Natural killer cell (primary cell): ENCODE results near the gene CUX1. TPM values are rescaled to one million over a fixed set of nuclear protein-coding genes. Genes with fewer than 3 reads are reported as not detected.
"Not testable (repeated sequence)": the region's sequence is repeated elsewhere in the genome, so short reads cannot be mapped to it uniquely, and the experiment has no call there.

ENCODE experiments used
- ATAC-seq, 3 donors: fragments of 150-1000 bp in 2 of 3; fragments of 200-7000 bp in 1 of 3; cut with Tn5 transposase; 1 replicate in 1 of 3; 2 replicates in 2 of 3; pipeline ENCODE4 v1.10.0; 2021; ENCODE audit warnings: mild to moderate bottlenecking in 2 of 3, moderate library complexity in 2 of 3
- DNase-seq, 2 donors: peaks; one replicate each; pipeline versions ENCODE4 v3.0.0 to v3.0.0-alpha.2; 2013 to 2021; ENCODE audit warnings: mixed read lengths in 1 of 2
- H3K27ac ChIP-seq: one replicate; pipeline ENCODE4 v1.5.1; 2013; ENCODE audit warnings: mild to moderate bottlenecking, low read length
- H3K27me3 ChIP-seq: one replicate; pipeline ENCODE4 v1.6.1; 2013; ENCODE audit warnings: low read length; ENCODE audit not compliant: control insufficient read depth, insufficient read depth
- H3K36me3 ChIP-seq: one replicate; pipeline ENCODE4 v1.6.1; 2013; ENCODE audit warnings: low read length; ENCODE audit not compliant: control insufficient read depth, insufficient read depth
- H3K4me1 ChIP-seq: one replicate; pipeline ENCODE4 v1.6.1; 2013; ENCODE audit warnings: low read length; ENCODE audit not compliant: control insufficient read depth, insufficient read depth
- H3K4me3 ChIP-seq: one replicate; pipeline ENCODE4 v1.5.1; 2013; ENCODE audit warnings: low read length
- H3K9me3 ChIP-seq: one replicate; pipeline ENCODE4 v1.6.1; 2013; ENCODE audit warnings: low read length; ENCODE audit not compliant: control insufficient read depth, insufficient read depth
- H3K27ac Mint-ChIP-seq, 2 donors: one replicate each; pipeline ENCODE4 v1.8.0; 2022; ENCODE audit warnings: mild to moderate bottlenecking in 2 of 2, mixed read lengths in 2 of 2, moderate library complexity in 1 of 2
- H3K27me3 Mint-ChIP-seq, 2 donors: one replicate each; pipeline ENCODE4 v1.8.0; 2022; ENCODE audit warnings: low read depth in 2 of 2, mixed read lengths in 2 of 2
- H3K36me3 Mint-ChIP-seq: one replicate; pipeline ENCODE4 v1.8.0; 2022; ENCODE audit warnings: mixed read lengths
- H3K4me1 Mint-ChIP-seq, 2 donors: one replicate each; pipeline ENCODE4 v1.8.0; 2022; ENCODE audit warnings: mixed read lengths in 2 of 2
- H3K4me3 Mint-ChIP-seq: one replicate; pipeline ENCODE4 v1.8.0; 2022; ENCODE audit warnings: mild to moderate bottlenecking, moderate library complexity, mixed read lengths
- H3K9me3 Mint-ChIP-seq, 2 donors: one replicate each; pipeline ENCODE4 v1.8.0; 2022; ENCODE audit warnings: mixed read lengths in 2 of 2
- CTCF ChIP-seq: fragments of 200-600 bp; IDR thresholded peaks from one replicate; pipeline ENCODE4 v1.8.0; 2022; ENCODE audit warnings: antibody characterized with exemption
- WGBS: methylation state at CpG from one replicate; pipeline ENCODE4 v1.1.7; 2013; ENCODE audit warnings: missing lambda C conversion rate; ENCODE audit not compliant: insufficient coverage; 5-methylcytosine and 5-hydroxymethylcytosine counted together
- intact Hi-C: fragments of 100-400 bp; cut with micrococcal nuclease; formaldehyde crosslinking; loops from one replicate; pipeline ENCODE4 v1.14.2; 2022
- total RNA-seq, 4 donors: library from RNA; stranded (reverse); fragments of 120-200 nt in 1 of 4; gene quantifications; one replicate each; pipeline versions ENCODE4 v1.2.3 to v1.2.4, GENCODE V29; 2013 to 2022

CUX1 gene
- total RNA-seq, 3 donors from 2014 or later (not counting 1 experiment from before 2014, with no cell fraction given), result 59.8 to 77.4 (median 73.6) TPM

- Histone ChIP-seq H3K36me3 (no peaks in the 10 kb centered on the region), H3K4me1 (peaks cover 16% of the 10 kb centered on the region), H3K9me3 (peaks cover 10% of the 10 kb centered on the region), H3K27ac (no peak overlapping the region), H3K27me3 (no peaks in the 10 kb centered on the region), H3K4me3 (no peak overlapping the region)
- ATAC-seq (no peak), DNase-seq (no peak)
- Mint-ChIP-seq H3K4me3 (no peak overlapping the region), H3K9me3 (peaks cover 0 to 5% of the 10 kb centered on the region in 2 donors), H3K36me3 (no peaks in the 10 kb centered on the region), H3K27ac (no peak overlapping the region), H3K4me1 (peaks cover 14 to 30% of the 10 kb centered on the region in 2 donors), H3K27me3 (no peaks in the 10 kb centered on the region)
- 100% methylated on average over 2 of the region's 2 CpGs for whole genome bisulfite sequencing
- TF ChIP-seq CTCF, result no peak
- intact Hi-C loops, result no loop called here
Observed at GRCh38 chr7:101845974-101846373, 28.5 kb downstream of the CUX1 start.

GRCh38 chr7:101846800-101847538 lies 29.5 kb downstream of the CUX1 start:
- intact Hi-C loops, result no loop called here
- no peaks in the 10 kb centered on the region for H3K36me3 ChIP-seq
- peaks cover 0 to 5% of the 10 kb centered on the region in 2 donors for H3K9me3 Mint-ChIP-seq
- no peak overlapping the region for H3K4me3 ChIP-seq
- no peaks in the 10 kb centered on the region for H3K36me3 Mint-ChIP-seq
- TF ChIP-seq CTCF, result no peak
- ATAC-seq, result no peak
- H3K27me3 Mint-ChIP-seq, result no peaks in the 10 kb centered on the region
- H3K27ac Mint-ChIP-seq, result no peak overlapping the region
- H3K27ac ChIP-seq, result no peak overlapping the region
- DNase-seq, result no peak
- WGBS, result over 99% methylated on average over 11 of the region's 11 CpGs
- H3K4me3 Mint-ChIP-seq, result no peak overlapping the region
- H3K4me1 ChIP-seq, result peaks cover 16% of the 10 kb centered on the region
- peaks cover 13 to 36% of the 10 kb centered on the region in 2 donors for H3K4me1 Mint-ChIP-seq
- no peaks in the 10 kb centered on the region for H3K27me3 ChIP-seq
- H3K9me3 ChIP-seq, result peaks cover 10% of the 10 kb centered on the region

GRCh38 chr7:101848208-101848951 lies 31.0 kb downstream of the CUX1 start:
- Histone ChIP-seq H3K27ac (no peak overlapping the region), H3K36me3 (no peaks in the 10 kb centered on the region), H3K4me3 (no peak overlapping the region), H3K27me3 (no peaks in the 10 kb centered on the region), H3K4me1 (peaks cover 16% of the 10 kb centered on the region), H3K9me3 (peaks cover 10% of the 10 kb centered on the region)
- ATAC-seq, result peak in 1 of 3 donors; percentile 49
- H3K9me3 Mint-ChIP-seq, result peaks cover 0 to 5% of the 10 kb centered on the region in 2 donors
- peak overlapping the region; percentile 18 to 66 for H3K27ac Mint-ChIP-seq
- no peaks in the 10 kb centered on the region for H3K27me3 Mint-ChIP-seq
- peaks cover 7 to 30% of the 10 kb centered on the region in 2 donors for H3K4me1 Mint-ChIP-seq
- WGBS, result 70% methylated on average over 8 of the region's 8 CpGs
- no peaks in the 10 kb centered on the region for H3K36me3 Mint-ChIP-seq
- H3K4me3 Mint-ChIP-seq, result no peak overlapping the region
- peak in 1 of 2 donors; percentile 27 for DNase-seq
- intact Hi-C loops, result no loop called here
- no peak for TF ChIP-seq CTCF

GRCh38 chr7:101849314-101849713 lies 31.9 kb downstream of the CUX1 start:
- H3K4me3 Mint-ChIP-seq, ATAC-seq, intact Hi-C loops, H3K27ac ChIP-seq, H3K36me3 ChIP-seq, H3K27me3 Mint-ChIP-seq, H3K27ac Mint-ChIP-seq, H3K27me3 ChIP-seq, H3K4me3 ChIP-seq, H3K36me3 Mint-ChIP-seq, H3K9me3 Mint-ChIP-seq, DNase-seq: not testable (repeated sequence)
- WGBS, result 100% methylated on average over 1 of the region's 2 CpGs
- peaks cover 10% of the 10 kb centered on the region for H3K9me3 ChIP-seq
- peaks cover 16% of the 10 kb centered on the region for H3K4me1 ChIP-seq
- H3K4me1 Mint-ChIP-seq, result peaks cover 7 to 29% of the 10 kb centered on the region in 2 donors

GRCh38 chr7:101852364-101852763 lies 34.9 kb downstream of the CUX1 start:
- H3K4me3 Mint-ChIP-seq, H3K27ac ChIP-seq, DNase-seq, H3K27me3 ChIP-seq, H3K4me3 ChIP-seq, H3K27me3 Mint-ChIP-seq, H3K27ac Mint-ChIP-seq, intact Hi-C loops, ATAC-seq, H3K9me3 ChIP-seq, H3K9me3 Mint-ChIP-seq, H3K36me3 Mint-ChIP-seq, H3K36me3 ChIP-seq: not testable (repeated sequence)
- H3K4me1 Mint-ChIP-seq, result peaks cover 27 to 44% of the 10 kb centered on the region in 2 donors
- WGBS, result 91% methylated on average over 5 of the region's 5 CpGs
- peaks cover 39% of the 10 kb centered on the region for H3K4me1 ChIP-seq
